Right ventricle myocardium superior (tissue), 1 donor: ENCODE results near the gene CALML5. TPM values are rescaled to one million over a fixed set of nuclear protein-coding genes. Genes with fewer than 3 reads are reported as not detected.

Source experiments
- ATAC-seq: fragments of 200-7000 bp; cut with Tn5 transposase; one replicate; pipeline ENCODE4 v1.9.1; 2020; ENCODE audit warnings: mild to moderate bottlenecking; ENCODE audit not compliant: poor library complexity
- DNase-seq: peaks from one replicate; pipeline ENCODE4 v3.0.0-alpha.2; 2020
- intact Hi-C: fragments of 100-400 bp; cut with DNase I; formaldehyde crosslinking; loops from one replicate; pipeline ENCODE4 v1.11.2; 2022
- total RNA-seq: library from RNA; stranded (reverse); fragmentation: NEBNext Ultra II Directional; extraction: Animal tissue kit (Norgen Biotek cat#: 25700); gene quantifications from one replicate; pipeline ENCODE4 v1.2.1, GENCODE V29; 2021
- donor health status: DM: no; HTN: yes; CAD: no; lungs with severe emphysema.

CALML5 gene
- total RNA-seq, 1 donor from 2014 or later: not detected

DNA sequence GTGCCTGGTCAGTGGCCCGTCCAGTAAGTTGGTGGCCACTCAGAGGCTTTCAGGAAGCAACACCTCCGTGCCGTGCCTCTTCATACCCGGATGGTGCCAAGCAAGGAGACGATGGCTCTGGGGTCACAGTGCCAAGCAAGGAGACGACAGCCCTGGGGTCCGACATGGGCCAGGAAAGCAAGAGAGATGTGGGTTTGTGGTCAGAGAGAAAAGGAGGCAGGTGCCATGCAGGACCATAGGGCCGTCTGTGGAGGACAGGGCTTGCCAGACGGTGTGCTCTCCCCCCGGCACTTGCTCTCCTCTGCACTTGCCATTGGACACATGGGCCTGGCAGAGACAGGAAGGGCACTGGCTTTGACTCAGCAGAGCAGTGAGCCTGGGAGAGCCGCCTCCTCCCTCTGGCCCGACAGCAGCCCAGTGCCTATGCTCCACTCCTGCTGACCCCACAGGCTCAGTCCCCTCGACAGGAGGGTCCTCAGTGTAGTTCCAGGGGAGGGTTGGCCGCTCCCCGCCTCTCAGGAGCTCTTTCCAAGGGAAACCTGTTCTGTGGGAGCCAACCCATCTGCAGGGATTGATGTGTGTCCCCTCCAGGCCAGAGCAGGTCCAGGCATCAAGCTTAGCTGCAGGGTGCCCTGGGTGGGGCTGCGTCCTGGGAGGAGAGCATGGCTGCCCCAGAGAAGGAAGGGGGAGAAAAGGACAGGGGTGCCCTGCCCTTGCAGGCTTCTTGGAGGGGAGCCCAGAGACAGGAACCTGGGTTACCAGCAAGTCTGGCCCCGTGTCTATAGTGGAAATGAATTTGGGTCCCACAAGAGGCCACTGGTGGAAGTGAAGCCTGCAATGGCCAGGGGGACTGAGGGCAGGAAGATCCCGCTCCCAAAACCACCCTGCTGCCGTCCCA, 7.6 kb upstream of the CALML5 start:
- DNase-seq (no peak), ATAC-seq (no peak)
- intact Hi-C loops: no loop called here

DNA sequence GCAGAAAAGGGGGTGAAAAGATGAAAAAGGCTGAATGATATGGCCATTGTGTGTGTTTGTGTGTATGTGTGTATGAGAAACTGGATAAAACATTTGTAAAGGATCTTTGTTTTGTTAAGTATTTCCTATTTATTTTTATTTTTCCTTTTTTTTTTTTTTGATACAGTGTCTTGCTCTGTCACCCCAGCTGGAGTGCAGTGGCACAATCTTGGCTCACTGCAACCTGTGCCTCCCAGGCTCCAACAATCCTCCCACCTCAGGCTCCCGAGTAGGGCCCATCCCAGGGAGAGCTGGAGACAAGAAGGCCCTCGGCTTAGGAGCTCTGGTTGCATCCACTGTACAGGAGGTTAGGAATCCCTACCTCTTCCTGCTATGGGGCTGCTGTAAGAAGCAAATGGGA, 6.9 kb upstream of the CALML5 start:
- ATAC-seq (no peak), DNase-seq (no peak)
- intact Hi-C loops: no loop called here

DNA sequence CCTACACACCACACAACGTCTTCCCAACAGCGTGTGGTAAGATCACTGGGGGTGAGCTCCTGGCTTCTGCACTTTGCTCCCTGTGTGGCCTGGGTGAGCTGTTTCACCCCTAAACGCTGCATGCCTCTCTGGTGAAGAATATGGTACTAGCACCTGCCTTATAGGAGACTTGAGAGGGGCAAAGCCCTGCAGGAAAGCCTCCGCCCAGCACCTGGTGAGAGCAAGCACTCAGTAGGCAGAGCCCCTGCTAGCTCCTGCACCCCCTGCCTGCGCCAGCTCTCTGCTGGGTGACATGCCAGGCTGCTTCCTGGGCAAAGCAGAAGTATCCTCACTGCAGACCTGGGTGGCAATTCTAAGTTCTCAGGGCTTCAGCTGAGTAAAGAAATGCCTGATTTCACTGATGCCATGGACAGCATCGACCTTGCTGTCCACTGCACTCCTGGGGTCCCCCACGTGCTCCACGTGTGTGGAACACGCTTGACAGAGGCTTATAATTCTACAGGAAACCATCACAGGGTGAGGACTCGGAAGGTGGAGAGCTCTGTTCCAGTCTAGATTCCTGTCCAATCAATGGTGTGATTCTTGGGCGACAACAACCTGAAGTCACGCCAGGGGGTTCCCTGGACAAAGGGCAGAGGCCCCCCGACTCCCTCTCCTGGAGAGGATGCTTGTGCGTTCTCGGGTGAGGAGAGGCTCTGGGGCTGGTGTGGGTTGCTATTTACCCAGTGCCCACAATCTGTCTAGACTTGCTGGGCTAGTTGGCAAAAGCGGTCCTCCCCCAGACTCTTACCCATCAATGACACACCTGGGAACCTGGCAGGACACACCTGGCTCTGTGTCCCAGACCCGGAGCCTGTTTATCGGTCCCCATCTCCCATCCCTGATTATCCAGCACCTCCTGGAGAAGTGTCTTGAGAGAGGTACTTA, 5.0 kb upstream of the CALML5 start:
- DNase-seq: no peak
- intact Hi-C loops: no loop called here

DNA sequence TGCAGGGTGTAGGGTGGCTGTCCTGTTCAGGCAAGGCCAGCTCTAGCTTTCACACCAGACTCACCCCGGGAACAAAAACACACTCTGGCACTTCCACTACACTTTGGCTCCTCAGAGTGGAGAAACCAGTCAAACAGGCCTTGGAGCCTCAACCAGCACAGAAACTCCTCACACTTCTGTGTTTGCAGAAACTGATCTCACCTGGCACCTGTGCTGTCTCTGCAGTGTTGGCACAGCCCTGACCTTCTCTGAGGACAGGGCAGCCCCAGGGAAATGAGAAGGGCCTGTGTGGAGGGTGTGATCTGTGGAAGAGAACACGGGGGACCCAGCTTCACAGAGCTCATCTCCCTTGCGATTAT, 4.1 kb upstream of the CALML5 start:
- DNase-seq (no peak), ATAC-seq (no peak)
- intact Hi-C loops: no loop called here

More for the DNA sequence above, 5.0 kb upstream of the CALML5 start:
- ATAC-seq: no peak

DNA sequence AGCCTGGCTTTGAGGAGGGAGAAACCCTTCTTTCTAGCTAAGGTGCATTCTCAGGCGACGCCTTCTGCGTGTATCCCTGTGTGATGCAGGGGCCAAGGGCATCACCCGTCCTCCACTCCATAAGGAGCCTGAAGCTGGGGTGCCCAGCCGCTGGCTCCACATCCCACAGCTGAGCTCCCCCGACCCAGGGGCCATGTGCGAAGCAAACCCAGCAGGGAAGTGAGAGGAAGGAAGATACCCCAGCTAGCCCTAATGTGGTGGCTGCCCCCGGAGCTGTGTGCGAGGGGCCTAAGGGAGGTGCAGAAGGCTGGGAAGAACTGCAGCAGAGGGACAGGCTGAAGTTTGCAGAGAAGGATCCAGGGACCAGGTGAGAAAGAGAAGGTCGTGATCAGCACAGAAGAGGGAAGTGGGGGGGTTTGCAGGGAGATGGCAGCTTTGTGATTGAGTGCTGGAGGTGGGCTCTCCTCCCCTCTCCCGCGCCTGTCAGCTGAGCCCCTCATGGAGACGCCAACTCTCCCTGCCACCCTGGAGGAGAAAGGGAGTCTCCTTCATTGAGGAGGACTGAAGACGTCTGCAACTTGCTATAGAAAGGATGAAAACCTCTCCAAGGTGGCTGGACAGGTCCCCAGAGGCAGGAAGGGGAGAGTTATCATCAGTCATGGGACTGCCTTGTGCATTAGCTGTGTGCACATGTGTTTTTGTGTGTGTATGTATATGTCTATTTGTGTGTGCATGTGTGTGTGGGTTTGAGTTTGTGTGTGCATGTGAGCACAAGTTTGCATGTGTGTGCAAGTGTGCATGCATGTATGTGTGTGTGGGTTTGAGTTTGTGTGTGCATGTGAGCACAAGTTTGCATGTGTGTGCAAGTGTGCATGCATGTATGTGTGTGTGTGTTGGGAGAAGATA, 3.5 kb upstream of the CALML5 start:
- intact Hi-C loops: no loop called here
- DNase-seq (no peak), ATAC-seq (no peak)

DNA sequence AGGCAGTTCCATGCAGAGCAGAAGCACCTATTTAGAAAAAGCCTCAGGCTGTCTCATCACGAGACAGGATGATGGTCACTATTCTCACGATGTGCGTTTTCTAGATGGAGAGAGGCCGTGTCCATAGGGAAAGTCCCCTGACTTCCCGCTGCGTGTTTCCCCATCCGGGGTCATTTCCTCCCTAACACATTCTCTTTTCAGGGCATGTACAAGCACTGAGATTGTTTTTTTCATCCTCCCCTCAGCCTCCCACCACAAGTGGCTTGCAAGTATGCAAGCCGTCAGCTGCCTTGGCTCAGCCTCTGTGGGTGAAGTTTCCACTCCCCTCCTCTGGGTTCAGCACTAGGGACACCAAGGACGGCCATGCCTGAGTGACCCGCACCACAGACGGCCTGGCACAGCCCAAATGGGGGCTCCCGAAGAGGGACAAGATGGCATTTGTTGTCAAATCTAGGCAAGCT, 2.7 kb upstream of the CALML5 start:
- ATAC-seq: no peak
- DNase-seq: no peak
- intact Hi-C loops: no loop called here

DNA sequence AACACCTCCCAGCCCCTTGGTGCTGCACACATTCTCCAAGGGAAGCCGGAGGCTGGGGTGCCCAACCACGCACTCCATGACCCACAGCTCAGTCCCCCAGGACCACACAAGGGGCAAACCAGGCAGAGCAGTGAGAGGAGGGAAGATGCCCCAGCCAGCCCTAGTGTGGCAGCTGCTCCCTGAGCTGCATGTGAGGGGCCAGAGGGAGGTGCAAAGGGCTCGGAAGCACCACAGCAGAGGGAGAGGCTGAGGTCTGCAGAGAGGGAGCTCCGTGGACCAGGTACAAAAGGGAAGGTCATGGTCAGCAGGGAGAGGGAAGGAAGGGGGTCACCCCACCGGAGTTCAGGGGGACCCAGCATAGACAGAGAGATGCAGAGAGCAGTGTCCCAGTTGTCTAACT, 1.5 kb upstream of the CALML5 start:
- intact Hi-C loops: no loop called here
- ATAC-seq: no peak
- DNase-seq: no peak

DNA sequence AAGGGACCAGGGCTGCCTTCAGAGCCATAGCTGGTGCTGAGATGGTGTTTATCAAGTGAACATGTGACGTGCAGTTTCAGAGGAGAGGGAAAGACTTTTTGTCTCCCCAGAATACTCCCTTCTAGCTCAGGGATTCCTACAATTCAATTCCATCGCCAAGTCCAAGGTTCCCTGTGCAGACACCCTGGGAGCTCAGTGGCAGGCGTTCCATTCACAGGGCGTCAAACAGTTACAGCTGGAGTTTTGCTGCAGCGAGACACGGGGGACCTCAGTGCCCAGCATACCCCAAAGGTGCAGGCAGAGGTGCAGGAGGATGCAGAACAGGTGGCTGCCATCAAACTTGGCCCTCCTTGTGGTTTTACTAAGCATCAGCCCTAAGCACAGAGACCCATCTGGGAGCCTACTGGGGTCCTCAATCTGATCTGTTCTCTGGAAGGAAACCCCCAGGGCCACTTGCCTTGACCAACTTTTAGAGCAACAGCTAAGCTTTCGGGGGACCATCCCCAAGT, 846 bp upstream of the CALML5 start:
- intact Hi-C loops: no loop called here
- no peak for ATAC-seq
- no peak for DNase-seq

DNA sequence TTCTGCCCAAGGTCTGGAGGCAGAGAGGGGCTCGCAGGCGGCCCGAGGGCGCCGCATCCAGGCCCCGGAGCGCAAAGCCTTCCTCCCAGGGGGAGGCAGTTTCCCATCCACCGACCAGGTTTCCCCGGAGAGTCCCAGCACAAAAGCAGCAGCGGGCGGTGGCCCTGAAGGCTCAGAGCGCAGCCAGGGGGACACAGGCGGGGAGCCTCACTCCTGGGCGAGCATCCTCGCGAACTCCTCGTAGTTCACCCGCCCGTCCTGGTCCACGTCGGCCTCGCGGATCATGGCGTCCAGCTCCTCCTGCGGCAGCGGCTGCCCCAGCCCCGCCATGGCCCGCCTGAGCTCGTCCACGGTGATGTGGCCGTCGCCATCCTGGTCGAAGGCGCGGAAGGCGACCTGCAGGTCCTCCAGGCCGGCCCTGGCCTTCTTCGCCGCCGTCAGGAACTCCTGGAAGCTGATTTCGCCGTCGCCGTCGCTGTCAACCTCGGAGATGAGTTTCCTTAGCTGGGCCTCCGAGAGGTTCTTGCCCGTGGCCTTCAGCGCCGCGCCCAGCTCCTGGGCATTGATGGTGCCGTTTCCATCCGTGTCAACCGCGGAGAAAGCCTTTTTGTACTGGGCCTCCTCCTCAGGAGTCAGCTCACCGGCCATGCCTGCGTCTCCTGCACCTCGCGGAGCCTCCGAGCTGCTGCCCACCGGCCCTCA, 428 bp downstream of the CALML5 start:
- intact Hi-C loops: no loop called here
- DNase-seq (no peak), ATAC-seq (no peak)

DNA sequence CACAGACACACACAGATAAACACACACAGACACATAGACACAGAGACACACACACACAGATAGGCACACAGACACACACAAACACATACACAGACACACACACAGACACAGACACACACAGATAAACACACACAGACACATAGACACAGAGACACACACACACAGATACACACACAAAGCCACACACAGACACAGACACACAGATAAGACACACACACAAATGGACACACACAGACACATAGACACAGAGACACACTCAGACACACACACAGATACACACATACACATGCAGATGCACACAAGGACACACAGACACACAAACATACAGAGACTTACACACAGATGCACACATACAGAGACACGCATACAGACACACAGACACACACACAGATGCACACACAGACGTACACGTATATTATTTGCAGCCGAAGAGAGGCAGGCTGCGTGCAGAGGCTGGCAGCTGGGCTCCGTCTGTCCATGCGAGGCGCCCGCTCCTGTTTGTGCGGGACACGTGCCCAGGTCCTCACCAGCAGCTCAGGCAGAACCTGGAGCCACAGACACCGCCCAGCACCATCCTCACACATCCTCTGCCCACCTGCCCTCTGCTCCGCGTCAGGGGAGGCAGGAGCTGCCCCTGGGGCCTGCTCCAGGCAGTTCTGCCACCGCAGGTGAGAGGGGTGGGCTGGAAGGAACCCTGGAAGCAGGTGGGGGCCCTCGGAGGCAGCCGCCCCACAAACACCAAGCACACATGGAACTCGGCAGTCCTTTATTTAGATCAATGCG, 1.2 kb downstream of the CALML5 start:
- intact Hi-C loops: no loop called here
- ATAC-seq: no peak
- DNase-seq: no peak

DNA sequence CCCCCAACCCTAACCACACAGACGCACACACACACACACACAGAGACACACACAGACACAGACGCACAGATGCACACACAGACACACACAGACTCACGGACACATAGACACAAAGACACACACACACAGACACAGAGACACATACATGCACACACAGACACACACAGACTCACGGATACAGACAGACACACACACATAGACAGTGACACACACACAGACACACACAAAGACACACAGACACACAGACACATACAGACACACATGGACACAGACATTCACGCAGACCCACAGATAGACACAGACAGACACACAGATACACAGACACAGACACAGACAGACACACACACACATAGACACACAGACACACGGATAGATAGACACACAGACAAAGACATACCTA, 2.1 kb downstream of the CALML5 start:
- no peak for ATAC-seq
- intact Hi-C loops: no loop called here

DNA sequence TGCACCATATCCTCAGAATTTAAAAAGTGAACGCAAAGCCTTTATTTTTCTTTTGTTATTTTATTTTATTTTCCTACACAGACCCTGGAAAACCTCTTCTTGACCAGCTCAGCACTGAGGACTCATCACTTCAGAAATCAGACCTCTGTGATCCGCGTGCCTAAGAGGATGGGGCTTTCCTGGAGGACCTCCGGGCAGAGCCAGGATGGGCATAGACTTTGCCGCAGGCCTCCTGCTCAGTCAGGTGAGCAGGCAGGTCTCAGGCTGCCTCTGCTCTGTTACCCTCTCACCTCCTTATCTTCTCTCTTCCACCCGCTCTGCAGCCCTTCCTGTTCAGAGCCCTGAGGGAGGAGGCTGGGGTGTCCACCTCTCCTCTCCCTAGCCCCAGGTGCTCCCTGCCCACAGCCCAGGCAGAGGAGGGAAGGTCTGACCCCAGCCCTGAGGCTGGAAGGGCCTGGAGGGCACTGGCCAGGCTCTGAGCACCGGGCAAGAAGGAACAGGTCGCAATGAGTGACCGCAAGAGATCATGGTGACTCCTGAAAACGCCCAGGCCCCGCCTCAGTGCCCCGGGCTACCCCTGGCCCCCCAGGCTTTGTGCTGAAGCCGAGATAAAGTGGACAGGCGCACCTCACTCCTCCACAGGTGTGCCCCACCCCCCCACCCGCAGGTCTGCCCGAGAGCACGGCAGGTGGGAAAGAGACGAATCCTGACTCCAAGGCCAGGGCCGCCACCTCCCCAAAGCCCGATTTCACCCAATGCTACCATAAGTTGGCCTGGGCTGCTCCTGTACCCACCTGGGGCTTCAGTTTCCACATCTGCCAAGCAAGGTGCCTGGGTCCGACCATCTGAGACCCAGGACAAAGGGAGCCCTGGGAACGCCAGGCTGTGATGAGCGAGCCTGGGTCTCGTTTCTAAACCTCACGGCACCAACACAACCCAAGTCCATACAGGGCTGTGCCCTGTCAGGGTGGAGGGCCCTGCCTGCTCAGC, 2.8 kb downstream of the CALML5 start:
- intact Hi-C loops: no loop called here
- no peak for ATAC-seq
- DNase-seq: no peak

More for the DNA sequence above, 2.1 kb downstream of the CALML5 start:
- DNase-seq: no peak

DNA sequence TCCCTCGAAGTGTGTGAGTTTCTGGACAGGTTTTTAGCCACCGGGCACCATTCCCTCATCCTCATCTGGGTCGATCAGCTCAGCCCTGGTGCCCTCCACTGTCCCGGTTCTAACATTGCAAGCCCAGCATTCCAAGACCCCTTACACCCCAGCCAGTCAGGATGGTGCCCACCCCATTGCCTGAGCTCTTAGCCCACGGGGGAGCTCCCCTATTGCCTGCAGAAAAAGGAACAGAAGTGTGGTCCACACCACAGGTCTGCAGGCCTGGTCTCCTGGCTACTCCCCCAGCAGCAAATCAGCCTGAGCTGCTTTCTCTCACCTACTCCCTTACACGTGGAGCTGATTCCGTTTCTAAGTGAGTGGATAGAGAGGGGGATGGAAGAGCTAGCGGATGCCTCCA, 4.8 kb downstream of the CALML5 start:
- ATAC-seq (no peak), DNase-seq (no peak)
- intact Hi-C loops: no loop called here

DNA sequence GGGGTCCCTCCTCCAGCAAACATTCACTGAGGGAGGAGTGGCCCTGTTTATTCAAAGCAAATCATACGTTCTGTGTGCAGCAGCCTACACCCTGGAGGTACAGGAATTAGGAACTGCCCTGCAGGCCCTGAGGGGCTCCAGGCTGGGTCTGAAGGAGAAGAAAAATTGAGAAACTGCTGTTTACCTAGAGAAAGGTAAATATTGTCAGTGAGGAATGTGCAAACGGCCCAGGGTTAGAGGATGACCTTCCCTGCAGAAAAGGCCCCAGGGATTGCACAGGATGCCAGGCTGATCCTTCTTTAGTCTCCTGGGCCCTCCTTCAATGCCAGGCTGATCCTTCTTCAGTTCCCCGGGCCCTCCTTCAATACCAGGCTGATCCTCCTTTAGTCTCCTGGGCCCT, 5.7 kb downstream of the CALML5 start:
- ATAC-seq (no peak), DNase-seq (no peak)
- intact Hi-C loops: no loop called here

DNA sequence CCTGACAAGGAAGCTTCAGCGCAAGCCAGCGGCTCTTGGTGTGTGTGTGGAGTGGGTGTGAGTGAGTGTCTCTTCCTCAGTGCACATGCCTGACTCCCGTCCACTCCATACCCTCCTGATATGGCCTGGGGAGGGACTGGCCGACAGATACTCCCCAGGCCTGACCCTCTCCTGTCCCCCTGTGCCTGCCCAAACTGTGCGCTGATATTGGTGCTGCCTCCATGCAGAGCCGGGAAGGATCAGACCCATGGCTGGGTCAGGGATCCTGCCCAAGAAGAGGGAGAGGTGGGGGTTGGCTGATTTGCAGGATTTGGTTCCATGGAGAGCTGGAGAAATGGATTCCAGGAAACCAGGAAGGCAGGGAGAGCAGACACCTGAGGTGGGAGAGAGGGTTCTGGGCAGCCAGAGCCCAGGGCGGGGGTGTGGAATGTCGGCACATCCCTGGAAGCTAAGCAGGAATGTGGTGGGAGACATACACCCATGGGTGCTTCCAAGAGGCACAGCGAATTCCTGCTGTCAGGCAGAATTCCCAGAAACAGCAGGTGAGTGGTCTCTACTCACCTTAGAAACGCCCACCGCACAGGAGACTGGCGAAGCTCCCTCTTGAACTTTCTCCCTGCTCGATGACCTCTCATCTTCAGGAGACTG, 6.3 kb downstream of the CALML5 start:
- intact Hi-C loops: no loop called here
- DNase-seq: no peak
- no peak for ATAC-seq
